GM19468 (cell line): ENCODE results near the gene HOXC5.

Source experiments
- ATAC-seq: cut with Tn5 transposase; IDR thresholded peaks from one replicate; pipeline ENCODE4 v1.9.1; 2021; ENCODE audit warnings: mild to moderate bottlenecking, moderate library complexity, moderate number of reproducible peaks; ENCODE audit not compliant: unreplicated experiment; ENCODE audit errors: extremely low read depth

Gene HOXC5

DNA sequence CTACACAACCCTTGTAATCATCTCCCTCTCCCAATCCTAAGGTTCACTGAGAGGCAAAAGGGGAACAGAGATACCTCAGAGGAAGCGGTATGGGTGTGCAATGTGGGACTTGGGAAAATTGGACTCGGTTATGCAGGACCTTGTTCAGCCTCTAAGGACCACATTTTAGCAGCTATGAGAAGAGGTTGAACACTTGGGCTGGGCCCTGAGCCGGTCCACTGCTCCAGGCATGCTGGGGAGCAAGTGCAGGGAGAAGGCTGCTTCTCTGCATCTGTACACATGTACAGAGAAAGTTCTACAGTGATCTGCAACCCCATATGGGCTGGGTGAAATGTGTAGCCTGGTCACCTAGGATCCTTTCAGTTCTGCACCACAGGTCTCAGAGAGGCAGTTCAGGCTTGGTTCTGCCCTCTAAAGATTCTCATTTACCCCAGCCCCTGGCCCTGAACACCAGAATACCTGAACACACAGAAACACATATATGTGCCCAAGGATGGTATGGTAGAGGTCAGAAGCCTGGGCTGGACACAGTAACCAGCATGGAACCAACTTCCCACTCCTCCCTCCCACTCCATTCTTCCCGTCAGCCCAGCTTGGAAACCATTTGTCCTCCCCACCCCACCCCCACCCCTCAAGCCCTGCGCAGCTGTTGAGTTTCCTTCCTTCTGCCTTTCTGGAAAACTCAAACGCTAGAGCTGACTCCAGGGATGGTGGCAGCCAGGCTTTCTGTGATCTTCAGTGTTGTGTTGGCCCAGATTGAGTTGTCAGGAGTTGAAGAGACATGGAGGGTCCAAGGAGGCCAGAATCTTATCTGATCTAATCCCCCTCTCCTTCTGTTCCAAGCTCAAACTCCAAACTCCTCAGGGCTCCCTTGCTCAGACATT lies 10.4 kb downstream of the HOXC5 start:
- ATAC-seq = no peak

DNA sequence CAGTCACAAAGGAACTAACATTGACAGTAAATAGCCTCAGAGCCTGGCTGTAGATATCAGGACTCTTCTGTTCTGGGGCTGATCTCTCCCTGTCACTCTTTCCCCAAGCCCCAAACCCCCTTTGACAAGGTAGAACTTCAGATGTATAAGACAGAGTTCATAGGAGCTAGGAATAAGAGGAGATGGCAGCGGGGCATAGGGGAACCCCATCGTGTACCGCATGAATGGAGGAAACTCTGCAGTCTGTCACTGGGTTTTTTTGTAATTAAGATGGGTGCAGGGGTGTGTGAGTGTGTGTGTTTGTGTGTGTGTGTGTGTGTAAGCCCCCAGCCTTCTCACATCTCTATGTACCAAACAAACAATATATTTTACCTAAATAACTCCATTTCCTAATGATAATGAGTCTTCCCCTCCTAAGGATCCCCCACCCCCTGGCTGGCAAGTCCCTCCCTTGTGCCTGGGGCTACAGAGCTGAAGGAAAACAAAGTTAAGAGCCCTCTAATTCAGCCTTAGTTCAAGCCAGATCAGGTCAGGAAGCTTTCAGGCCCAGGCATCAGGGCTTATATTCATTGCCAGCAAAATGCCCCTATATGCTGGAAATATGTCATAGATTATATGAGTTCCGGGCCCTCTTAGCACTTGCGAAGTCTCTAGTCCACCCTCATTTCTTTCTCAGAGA lies 11.7 kb downstream of the HOXC5 start:
- no peak for ATAC-seq

DNA sequence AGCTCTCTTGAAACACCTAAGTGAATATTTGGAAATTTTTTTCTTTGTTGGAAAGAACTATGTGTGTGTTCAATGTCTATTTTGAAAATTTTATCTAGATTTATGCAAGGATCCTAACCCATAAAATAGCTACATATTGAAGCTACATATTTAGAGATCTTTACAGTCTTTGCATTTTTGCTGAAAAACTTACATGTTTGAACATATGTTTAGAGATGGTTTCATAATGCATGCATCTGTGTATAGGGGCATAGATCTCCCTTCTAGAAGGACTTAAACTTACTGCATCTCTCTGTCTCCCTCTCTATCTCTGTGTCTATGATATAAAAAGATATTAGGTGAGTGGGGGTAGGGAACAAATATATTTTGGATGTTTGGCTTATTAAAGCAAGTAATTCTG lies 12.6 kb downstream of the HOXC5 start:
- ATAC-seq = no peak

DNA sequence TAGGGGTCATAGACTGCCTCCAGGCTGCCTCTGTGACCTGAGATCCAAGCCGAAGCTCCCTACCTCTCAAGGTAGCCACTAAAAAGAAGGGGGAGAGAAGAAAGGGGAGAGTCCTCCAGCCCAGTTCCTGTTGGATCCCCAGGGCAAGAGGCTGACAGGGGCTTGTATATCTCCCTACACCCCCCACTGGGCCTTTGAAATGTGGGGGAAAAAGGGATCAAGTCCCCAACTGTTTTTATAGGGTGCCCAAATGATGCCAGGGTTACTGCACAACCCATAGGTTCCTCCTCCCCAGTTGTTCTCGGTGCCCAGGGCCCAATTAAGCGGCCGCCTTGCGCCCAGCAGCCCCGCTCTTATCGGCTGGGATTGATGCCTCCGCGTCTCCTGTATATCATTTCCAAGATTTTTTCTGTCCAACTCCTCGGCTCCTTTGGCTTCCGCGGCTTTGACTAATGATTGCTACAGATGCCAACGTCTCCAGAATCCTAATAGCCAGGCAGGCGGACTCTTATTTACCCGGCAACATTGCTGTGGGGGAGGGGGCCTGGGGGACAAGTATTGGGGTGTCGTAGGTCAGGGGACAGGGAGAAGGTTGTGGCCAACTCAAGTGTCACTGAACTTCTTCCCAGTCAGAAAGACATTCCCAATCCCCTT lies 13.1 kb downstream of the HOXC5 start:
- ATAC-seq = no peak

DNA sequence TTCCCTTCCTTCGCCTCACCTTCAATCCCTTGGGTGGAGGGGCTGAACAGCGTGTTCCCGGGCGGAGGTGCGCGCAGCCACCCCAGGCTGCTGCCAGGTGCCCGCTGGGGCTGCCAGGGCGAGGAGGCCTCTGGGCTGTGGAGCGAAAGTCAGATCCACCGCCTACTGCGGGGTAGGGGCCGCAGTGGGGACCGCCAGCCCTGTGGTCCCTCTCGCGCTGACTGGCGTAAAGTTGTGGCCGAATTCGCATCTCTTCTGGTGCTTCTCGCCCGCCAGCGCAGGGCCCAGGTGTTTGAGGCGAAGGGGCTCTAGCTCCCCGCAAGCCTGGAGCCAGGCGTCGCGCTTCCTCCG lies 13.9 kb downstream of the HOXC5 start:
- ATAC-seq = no peak

DNA sequence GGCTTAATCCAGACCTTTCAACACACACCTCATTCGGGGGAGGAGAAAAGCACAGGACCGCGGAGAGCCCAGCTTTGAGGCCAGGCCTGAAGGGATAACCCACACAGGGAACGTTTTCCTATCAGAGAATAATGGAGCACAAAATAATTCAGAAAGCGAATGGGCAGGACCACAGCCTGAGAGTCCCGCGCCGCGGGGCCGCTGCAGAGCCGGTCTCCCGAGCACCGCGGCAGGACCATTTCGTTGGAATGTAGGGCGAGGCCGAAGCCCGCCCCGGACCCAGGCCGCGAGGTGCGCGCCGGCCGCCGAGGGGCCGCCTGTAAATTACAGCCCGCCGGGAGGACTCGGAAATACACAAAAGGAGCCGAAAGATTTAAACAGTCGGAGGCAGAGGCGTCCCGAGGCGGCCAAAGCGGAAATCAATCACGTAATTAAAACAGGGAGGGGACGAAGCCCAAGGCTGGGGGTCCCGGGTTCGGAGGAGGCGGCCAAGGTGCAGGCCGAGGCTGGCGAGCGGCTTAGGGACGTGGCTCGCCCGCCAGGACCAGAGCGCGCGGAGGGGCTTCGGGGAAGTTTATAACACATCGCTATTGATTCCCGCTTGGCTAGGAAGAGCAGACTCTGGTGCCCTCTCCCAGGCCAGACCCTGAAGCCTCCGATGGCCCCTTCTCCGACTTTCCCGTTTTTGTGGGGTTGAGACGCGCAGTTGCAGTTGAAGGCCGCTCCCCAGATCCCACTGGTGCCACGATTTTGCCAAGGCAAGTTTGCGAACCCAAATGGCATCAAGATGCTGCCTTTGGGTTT lies 14.5 kb downstream of the HOXC5 start:
- no peak for ATAC-seq

DNA sequence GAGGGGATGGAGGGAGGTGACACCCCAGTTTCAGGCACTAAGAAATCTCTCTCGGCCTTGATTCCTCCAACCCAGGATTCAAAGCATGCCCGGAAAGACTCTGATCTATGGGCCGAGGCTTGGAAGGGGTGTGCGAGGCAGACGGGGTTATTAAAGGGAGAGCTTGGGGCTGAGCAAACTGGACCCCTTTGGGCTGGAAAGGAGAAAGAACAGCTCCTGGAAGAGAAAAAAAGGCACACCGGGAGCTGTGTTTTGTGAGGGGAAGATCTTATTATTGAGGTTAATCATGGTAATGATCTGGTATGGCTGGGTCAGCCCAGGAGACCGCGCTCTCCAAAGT lies 15.1 kb downstream of the HOXC5 start:
- no peak for ATAC-seq

DNA sequence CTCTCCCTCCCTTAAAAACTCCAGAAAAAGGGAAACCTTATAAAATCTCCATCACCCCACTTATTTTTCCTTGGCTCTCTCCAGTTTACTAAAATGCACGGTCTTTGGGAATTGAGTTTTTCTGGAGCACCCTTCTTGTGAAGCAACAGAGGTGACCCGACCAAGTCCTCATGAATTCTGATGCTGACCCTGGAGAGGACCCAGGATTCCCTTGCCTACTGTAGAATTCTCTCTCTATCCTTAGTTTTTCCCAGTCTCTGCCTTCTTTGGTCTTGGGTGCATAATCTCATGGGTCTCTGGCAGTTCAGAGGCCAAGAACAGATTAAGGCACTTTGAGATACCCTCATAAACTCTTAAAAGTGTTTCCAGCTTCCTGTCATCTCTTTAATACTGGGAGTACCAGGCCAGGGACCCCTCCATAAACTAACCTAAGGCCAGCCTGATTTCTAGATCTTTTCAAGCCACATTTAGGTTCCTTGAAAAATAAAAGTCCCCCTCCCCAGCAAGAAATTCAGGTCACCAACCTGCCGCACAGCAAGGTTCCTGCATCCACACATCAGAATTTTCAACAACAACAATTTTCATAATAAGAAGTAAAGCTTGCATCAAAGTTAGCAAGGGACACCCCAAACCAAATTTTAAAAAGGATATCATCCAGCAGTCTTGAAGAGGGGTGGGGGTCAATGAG lies 15.7 kb downstream of the HOXC5 start:
- no peak for ATAC-seq

DNA sequence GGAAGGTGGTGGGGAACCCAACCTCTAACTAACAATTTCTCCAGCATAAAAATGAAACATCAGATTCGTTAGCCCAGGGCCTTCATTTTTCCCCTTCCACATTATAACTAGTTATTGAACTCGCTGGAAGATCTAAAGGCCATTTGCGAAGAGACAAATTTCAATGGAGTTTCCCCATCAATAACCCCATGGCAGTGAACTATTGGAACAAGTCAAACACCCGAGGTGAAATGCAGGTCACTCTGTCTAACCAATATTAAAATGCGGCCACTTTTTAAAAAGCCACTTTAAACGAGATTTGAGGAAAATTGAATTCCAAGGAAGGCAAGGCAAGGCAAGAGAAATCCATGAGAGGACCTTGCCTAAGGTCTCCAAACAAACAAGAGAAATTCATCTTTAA lies 16.3 kb downstream of the HOXC5 start:
- no peak for ATAC-seq

DNA sequence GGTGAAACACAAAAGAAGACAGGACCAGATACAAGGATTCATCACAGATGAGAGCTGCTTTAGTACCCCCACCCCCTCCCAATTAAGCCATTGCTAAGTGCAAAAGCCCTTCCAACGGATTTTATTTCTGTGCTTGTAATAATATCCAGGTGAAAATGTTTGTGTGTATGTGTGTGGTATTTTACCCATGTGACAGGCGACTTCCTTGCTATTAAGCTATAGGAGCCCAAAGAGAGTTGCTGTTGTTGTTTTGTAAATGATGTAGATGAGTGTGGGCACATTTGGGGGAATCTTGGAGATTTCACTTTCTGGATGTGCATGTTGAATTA lies 17.6 kb downstream of the HOXC5 start:
- no peak for ATAC-seq

DNA sequence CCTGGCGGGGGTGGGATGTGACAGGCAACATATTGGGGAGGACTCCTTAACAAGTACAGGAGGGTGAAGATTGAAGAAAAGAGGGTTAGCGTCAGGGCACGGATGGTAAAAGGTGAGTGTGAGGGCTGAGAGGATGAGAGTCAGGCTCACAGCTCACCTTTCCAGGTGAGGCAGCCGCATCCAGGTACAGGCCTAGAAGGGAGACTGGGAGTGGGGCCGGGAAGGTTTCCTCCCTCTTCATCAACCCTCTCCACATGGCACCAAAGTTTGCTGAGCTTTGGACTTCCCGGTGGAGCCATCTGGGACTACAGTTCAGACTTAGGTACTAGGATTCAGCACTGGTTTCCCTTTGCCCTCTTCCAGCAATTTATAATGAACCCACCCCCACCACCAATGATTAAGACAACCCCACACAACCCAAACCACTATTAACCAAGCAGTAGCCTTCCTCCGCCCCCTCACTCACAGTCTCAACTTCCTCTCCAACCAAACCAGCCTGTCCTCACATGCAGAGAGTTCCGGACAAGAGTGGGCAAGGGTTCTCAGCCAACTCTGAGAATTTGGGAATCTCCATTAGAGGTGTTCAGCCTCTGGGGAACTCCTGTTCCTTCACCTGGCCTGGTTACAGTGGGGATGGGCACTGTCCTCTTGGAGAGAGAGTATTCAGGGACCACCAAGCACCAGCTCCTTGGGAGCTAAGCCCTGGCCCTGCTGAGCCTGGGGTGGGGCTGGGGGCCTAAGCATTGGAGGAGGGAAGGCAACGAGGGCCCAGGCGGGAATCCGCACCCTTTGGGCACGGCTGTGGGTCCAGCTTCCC lies 18.4 kb downstream of the HOXC5 start:
- ATAC-seq = no peak

DNA sequence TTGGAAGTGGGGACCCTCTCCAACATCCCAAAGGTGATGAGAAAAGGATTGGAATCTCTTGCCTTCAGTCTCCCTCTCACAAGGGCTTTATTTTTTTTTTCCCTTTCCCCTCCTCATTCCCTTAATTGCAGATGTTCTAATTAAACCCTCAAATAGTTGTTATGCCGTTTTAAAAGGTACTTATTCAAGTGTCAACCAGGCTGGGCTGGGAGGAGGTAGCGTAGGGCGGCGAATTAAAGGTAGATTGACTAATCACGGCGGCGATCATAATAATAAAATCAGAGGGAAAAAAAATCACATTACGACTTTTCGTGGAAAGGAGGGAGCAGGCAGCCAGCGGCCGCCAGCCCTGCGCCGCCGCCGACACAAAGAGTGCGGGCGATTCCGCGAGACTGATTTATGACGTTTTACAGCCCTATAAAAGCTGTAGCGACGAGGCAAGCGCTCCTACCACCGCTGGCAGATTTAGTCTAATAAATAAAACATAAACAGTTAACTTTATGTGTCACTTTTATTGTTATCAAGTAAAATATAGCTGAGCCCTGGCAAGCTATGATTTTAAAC lies 19.1 kb downstream of the HOXC5 start:
- no peak for ATAC-seq

DNA sequence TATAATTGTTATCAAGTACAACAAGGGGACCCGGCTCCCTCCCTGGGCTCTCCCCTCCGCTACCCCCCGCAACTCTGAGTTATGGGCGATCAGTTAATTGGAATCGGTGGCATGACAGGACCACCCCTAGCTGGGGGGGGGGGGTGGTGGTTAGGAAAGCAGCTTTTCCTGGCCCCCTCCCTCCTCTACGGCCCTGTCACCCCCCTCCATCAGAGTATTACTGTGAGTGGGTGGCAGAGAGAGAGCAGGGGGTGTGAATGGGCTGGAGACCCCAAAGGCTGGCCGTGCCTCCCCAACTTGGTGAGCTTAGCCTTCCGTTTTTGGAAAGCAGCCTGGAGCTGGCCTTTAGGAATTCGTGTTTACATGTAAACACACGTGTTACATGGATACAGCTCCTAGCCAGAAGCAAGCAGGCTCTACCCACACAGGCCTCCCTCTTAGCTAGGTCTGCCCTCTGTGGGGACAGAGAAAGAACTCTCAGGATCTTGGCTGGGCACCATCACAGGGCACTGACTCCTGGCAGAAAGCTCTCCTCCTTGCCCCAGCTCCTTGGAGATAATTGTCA lies 19.7 kb downstream of the HOXC5 start:
- ATAC-seq = no peak

DNA sequence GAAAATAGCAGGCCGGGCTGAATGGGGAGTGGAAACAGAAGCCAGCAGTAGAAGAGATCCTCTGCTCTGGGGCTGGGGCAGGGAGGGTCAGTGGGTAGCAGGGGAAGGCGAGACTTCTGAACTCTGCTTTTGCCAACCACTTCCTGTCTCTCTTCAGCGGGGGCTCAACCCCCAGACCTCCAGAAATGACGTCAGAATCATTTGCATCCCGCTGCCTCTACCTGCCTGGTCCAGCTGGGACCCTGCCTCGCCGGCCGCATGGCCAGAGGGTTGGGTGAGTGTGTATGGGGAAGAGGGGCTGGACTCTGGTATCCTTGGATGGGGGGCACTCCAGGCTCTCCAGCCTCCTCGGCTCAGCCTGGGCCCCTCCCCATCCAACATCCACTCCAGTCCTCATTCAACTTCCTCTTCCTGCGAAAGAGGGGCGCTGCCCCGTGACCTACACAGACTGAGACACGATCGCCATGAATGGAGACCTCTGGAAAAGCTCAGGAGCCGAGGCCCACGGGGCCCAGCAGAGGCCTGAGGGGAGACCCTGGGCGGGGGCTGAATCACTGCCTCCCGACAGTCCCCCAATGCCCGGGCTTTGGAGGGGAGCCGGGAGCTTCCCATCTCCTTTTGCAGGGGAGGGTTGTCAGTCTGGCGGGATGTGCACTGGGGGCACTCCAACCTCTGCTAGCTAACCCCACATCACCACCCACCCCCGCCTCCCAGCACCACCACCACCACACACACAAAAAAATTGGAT lies 20.3 kb downstream of the HOXC5 start:
- peak; percentile 44 for ATAC-seq

DNA sequence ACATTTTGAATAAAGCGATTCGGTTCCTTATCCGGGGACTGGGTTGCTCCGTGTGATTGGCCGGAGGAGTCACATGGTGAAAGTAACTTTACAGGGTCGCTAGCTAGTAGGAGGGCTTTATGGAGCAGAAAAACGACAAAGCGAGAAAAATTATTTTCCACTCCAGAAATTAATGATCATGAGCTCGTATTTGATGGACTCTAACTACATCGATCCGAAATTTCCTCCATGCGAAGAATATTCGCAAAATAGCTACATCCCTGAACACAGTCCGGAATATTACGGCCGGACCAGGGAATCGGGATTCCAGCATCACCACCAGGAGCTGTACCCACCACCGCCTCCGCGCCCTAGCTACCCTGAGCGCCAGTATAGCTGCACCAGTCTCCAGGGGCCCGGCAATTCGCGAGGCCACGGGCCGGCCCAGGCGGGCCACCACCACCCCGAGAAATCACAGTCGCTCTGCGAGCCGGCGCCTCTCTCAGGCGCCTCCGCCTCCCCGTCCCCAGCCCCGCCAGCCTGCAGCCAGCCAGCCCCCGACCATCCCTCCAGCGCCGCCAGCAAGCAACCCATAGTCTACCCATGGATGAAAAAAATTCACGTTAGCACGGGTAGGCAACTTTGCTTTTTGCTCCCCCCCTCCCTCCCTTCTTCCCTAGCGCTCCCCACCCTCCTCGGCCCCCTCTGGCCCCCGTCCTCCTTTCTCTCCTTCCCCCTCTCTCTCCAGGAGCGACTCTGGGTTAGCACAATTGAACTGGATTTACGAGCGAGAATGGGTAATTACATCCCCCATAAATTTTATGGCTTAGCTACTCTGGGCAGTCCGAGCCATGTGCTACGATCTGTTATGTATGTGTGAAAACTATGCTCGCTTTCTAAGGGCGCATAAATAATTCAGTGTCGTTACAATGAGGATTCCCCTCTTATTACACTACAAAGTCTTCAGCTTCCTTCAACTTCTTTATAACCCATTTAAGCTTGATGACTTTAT lies 21.2 kb downstream of the HOXC5 start, which contains the start of gene HOXC4:
HOXC4 (plus strand) TSS at position 85 of the 991 bp plus-strand sequence; CDS start at position 173, 88 bp downstream.
- ATAC-seq = no peak

DNA sequence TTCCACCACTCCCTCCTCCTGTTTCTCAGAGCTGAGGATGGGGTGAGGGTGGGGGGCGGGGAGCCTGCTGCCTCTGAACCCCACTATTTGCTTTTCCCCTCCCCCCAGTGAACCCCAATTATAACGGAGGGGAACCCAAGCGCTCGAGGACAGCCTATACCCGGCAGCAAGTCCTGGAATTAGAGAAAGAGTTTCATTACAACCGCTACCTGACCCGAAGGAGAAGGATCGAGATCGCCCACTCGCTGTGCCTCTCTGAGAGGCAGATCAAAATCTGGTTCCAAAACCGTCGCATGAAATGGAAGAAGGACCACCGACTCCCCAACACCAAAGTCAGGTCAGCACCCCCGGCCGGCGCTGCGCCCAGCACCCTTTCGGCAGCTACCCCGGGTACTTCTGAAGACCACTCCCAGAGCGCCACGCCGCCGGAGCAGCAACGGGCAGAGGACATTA lies 21.9 kb downstream of the HOXC5 start:
- no peak for ATAC-seq

DNA sequence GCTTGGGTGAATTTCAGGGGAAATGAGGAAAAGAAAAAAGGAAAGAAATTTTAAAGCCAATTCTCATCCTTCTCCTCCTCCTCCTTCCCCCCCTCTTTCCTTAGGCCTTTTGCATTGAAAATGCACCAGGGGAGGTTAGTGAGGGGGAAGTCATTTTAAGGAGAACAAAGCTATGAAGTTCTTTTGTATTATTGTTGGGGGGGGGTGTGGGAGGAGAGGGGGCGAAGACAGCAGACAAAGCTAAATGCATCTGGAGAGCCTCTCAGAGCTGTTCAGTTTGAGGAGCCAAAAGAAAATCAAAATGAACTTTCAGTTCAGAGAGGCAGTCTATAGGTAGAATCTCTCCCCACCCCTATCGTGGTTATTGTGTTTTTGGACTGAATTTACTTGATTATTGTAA lies 22.7 kb downstream of the HOXC5 start:
- ATAC-seq = no peak
